D721Med (cell line): Measurements from ENCODE around the gene EPHA6.

Source experiments
- DNase-seq: peaks from one replicate; pipeline ENCODE4 v3.0.0; 2011; ENCODE audit warnings: low spot score; ENCODE audit not compliant: insufficient read length
- FAIRE-seq: peaks from 2 replicates; lab custom pipeline; 2011; peaks lifted over from hg19 to GRCh38; lab: Jason Lieb, UNC
- TF ChIP-seq, protein P1 (sequence below): IDR thresholded peaks from 2 replicates; pipeline ENCODE4 v1.5.1; 2012; ENCODE audit warnings: mild to moderate bottlenecking, control low read depth; ENCODE audit not compliant: insufficient read depth; ENCODE audit errors: missing control alignments

Gene EPHA6

DNA sequence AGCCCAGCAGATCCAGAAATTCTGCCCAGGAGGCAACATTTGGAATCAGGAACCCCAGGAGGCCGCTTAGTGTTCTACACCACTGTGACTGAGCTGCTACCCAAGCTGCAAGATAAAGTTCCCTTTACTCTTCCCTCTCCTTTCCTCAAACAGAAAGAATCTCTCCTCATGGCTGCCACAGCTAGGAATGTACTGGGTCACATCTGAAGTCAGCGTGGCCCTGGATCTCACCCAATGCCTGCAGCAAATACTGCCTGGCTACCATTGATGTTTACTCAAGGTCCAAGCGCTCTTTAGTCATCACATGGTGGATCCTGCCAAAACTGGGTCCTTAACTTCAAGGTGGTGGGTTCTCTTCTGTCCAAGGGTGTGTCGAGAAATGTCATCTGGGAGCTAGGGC is 382.7 kb downstream of the EPHA6 start:
- no peak for FAIRE-seq
- no peak for DNase-seq
- TF ChIP-seq, protein P1, sequence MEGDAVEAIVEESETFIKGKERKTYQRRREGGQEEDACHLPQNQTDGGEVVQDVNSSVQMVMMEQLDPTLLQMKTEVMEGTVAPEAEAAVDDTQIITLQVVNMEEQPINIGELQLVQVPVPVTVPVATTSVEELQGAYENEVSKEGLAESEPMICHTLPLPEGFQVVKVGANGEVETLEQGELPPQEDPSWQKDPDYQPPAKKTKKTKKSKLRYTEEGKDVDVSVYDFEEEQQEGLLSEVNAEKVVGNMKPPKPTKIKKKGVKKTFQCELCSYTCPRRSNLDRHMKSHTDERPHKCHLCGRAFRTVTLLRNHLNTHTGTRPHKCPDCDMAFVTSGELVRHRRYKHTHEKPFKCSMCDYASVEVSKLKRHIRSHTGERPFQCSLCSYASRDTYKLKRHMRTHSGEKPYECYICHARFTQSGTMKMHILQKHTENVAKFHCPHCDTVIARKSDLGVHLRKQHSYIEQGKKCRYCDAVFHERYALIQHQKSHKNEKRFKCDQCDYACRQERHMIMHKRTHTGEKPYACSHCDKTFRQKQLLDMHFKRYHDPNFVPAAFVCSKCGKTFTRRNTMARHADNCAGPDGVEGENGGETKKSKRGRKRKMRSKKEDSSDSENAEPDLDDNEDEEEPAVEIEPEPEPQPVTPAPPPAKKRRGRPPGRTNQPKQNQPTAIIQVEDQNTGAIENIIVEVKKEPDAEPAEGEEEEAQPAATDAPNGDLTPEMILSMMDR: no peak

DNA sequence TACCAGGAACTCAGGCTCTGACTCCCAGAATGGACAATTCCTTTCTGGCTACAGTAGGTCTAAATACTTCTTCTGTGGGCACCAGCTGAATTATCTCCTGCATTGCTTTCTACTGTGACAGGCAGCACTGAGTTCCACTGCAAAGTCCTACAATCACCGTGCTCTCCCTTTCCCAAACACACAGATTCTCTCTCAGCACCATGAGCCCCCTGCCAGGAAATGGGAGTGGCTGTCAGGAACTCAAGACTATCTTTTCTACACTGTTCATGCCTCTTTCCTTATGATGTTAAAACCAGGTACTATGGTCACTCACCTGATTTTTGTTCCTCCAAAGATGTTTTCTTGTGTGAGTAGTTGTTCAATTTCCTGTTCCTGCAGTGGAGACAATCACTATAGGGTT is 383.4 kb downstream of the EPHA6 start:
- TF ChIP-seq, protein P1: no peak
- DNase-seq (no peak), FAIRE-seq (no peak)

DNA sequence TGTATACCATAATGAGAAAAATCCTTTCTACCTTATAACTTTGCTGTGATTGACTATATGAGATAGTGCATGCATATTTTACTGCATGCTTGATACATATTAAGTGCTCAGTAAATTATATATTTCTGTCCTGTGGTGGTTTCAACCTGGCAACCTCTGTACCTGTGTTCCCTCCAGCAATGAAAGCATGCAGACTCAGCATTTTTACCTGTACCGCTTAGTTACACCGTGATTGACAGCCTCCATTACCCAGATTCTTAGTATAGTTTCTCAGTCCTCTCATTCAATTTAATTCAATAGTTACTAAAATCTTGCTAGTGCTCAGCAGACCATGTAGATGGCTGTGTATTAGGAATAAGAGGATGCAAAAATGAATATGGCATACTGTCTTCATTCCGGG is 386.0 kb downstream of the EPHA6 start:
- FAIRE-seq (no peak), DNase-seq (no peak)
- TF ChIP-seq, protein P1: no peak

DNA sequence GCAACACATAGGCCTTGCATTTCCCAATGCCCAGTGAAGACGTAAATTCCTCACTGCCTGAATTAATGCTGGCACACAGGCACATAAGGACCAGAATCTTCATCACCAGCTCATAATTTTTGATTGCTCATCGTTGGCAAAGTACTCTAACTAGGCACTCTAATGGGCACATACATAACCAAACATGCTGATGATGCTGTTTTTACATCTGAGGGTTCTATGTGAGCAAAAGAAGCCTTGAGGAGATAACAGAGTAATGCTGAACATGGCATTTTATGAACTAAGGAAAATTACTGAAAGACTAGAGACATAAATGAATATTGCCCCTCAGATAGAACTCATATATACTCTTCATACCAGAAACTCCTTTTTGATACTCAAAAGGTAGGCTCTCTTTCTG is 387.4 kb downstream of the EPHA6 start:
- TF ChIP-seq, protein P1: no peak
- DNase-seq: no peak
- no peak for FAIRE-seq

DNA sequence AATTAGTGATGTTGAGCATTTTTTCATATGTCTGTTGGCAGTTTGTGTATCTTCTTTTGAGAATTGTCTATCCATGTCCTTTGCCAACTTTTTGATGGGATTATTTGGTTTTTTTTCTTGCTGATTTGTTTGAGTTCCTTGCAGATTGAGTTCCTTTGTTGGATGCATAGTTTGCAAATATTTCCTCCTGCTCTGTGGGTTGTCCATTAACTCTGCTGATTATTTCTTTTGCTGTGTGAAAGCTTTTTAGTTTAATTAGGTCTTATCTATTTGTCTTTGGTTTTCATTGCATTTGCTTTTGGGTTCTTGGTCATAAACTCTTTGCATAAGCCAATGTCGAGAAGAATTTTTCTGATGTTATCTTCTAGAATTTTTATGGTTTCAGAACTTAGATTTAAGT is 414.6 kb downstream of the EPHA6 start:
- DNase-seq (no peak), FAIRE-seq (no peak)
- TF ChIP-seq, protein P1: no peak

DNA sequence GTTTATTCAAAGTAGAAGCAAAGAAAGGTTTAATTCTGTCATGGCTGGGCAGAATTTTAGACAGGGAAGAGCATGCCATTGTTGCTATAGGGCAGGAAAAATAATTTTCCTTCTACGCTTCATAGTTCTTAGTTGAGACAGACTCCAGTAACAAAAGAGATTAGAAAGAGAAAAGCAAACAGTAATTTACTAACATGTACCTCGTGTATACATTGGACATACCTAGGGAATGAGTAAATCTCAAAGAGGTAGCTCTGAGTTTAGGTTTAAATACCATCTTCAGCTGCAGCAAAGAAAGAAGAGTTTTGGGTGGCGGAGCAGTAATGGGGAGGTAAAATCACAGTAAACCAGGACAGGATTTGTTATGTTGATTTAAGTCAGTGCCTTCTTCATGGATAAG is 416.1 kb downstream of the EPHA6 start:
- TF ChIP-seq, protein P1: no peak
- FAIRE-seq (no peak), DNase-seq (no peak)

DNA sequence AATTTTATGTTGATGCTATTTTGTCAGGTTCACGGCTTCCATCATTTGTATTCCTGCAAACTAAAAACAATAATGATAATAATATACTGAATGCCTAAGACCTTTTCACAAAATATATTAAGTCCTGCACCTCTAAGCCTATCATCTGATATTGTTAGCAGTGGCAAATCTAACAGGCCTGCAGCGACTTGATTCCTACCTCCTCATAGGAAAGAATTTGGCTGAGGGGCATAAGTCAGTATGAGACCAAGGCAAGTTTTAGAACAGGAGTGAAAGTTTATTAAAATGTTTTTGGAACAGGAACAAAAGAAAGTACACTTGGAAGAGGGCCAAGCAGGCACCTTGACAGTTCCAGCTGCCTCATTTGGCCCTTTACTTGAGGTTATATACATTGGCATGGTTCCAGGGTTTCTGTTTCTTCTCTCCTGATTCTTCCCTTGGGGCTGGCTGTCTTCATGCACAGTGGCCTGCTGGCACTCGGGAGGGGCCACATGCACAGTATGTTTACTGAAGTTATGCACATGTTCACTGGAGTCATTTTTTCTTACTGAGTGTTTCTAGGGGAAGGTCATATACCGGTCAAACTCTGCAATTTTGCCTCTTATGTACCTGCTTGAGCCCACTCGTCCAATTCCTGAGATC is 418.1 kb downstream of the EPHA6 start:
- FAIRE-seq (no peak), DNase-seq (no peak)
- TF ChIP-seq, protein P1: no peak
